ENCODE results near the gene LRRC34.

DNA sequence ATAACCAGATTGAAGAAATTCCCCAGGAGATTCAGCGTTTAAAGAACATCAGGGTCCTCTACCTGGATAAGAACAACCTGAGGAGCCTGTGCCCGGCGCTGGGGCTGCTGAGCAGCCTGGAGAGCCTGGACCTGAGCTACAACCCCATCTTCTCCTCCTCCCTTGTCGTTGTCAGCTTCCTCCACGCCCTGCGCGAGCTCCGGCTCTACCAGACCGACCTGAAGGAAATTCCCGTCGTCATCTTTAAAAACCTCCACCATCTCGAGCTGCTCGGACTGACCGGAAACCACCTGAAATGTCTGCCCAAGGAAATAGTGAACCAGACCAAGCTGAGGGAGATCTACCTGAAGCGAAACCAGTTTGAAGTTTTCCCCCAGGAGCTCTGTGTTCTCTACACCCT is 9.4 kb upstream of the LRRC34 start:
- TF ChIP-seq CTCF (IDR thresholded peaks at IDR 0.05) (no peak), POLR2A (IDR thresholded peaks at IDR 0.05) (no peak)
